DND-41 (cell line): ENCODE results near the gene EXOC3.
A peak's percentile ranks its signal among the peaks of the same experiment; 100 is the strongest.

Experiments used
- ATAC-seq: fragments of 200-7000 bp; cut with Tn5 transposase; 3 replicates; pipeline ENCODE4 v1.9.1; 2021; ENCODE audit warnings: low read depth; ENCODE audit not compliant: insufficient read depth
- DNase-seq: peaks from one replicate; pipeline ENCODE4 v3.0.0-alpha.2; 2020
- H2AFZ ChIP-seq: 2 replicates; pipeline ENCODE4 v1.6.0; 2012; ENCODE audit warnings: low read depth, low read length
- H3K27ac ChIP-seq: 2 replicates; pipeline ENCODE4 v1.5.1; 2012; ENCODE audit warnings: low read length, inconsistent platforms
- H3K27me3 ChIP-seq: fragments of 200-600 bp; sonication (generic); 2 replicates; pipeline ENCODE4 v1.6.0; 2012; ENCODE audit warnings: low read length, mild to moderate bottlenecking, inconsistent platforms; ENCODE audit not compliant: insufficient read depth, poor library complexity
- H3K36me3 ChIP-seq: 2 replicates; pipeline ENCODE4 v1.5.1; 2012; ENCODE audit warnings: low read length, inconsistent platforms; ENCODE audit not compliant: insufficient read depth
- H3K4me1 ChIP-seq: 2 replicates; pipeline ENCODE4 v1.5.1; 2012; ENCODE audit warnings: mild to moderate bottlenecking, low read length; ENCODE audit not compliant: insufficient read depth
- H3K4me2 ChIP-seq: 2 replicates; pipeline ENCODE4 v1.6.0; 2012; ENCODE audit warnings: mild to moderate bottlenecking, moderate library complexity, low read length, inconsistent platforms; ENCODE audit not compliant: insufficient read depth
- H3K4me3 ChIP-seq, 2 experiments: fragments of 200-600 bp in 1 of 2; shearing (Covaris generic) in 1 of 2; 2 replicates each; pipeline ENCODE4 v1.5.1; 2012 to 2016; ENCODE audit warnings: inconsistent platforms in 2 of 2, low read length in 2 of 2, mild to moderate bottlenecking in 2 of 2, low read depth in 1 of 2, moderate library complexity in 1 of 2
- H3K79me2 ChIP-seq: 2 replicates; pipeline ENCODE4 v1.6.0; 2012; ENCODE audit warnings: low read length, inconsistent platforms; ENCODE audit not compliant: insufficient read depth
- H3K9ac ChIP-seq: 2 replicates; pipeline ENCODE4 v1.6.0; 2012; ENCODE audit warnings: low read depth, mild to moderate bottlenecking, inconsistent platforms, low read length, moderate library complexity
- H3K9me3 ChIP-seq: 2 replicates; pipeline ENCODE4 v1.5.1; 2012; ENCODE audit warnings: low read length, moderate library complexity, mild to moderate bottlenecking, inconsistent platforms; ENCODE audit not compliant: insufficient read depth, severe bottlenecking
- H4K20me1 ChIP-seq: 2 replicates; pipeline ENCODE4 v1.6.0; 2012; ENCODE audit warnings: low read length; ENCODE audit not compliant: insufficient read depth
- CTCF ChIP-seq: IDR thresholded peaks from 2 replicates; pipeline ENCODE4 v1.5.1; 2012; ENCODE audit warnings: borderline replicate concordance, low read length, moderate library complexity, mild to moderate bottlenecking; ENCODE audit not compliant: poor library complexity, severe bottlenecking; ENCODE audit errors: extremely low read depth
- EZH2 ChIP-seq: IDR thresholded peaks from 3 replicates; pipeline ENCODE4 v1.6.1; 2012; ENCODE audit warnings: borderline replicate concordance, low read depth, mild to moderate bottlenecking, moderate library complexity, low read length, inconsistent platforms; ENCODE audit not compliant: severe bottlenecking

Gene EXOC3

GRCh38 chr5:469752-470483, 26.9 kb downstream of the EXOC3 start:
- ATAC-seq (no peak), DNase-seq (no peak)
- no peak overlapping the region for H2AFZ ChIP-seq
- H3K9me3 ChIP-seq, result no peaks in the 10 kb centered on the region
- peaks cover 32% of the 10 kb centered on the region for H3K4me1 ChIP-seq
- peak; percentile 10 for TF ChIP-seq CTCF
- no peak for TF ChIP-seq EZH2
- no peaks in the 10 kb centered on the region for H3K27me3 ChIP-seq
- peaks cover 11% of the 10 kb centered on the region for H4K20me1 ChIP-seq
- H3K4me3 ChIP-seq, result no peak overlapping the region
- no peak overlapping the region for H3K27ac ChIP-seq
- H3K9ac ChIP-seq, result no peak overlapping the region; the same call in 1 of the 2 replicates
- peaks cover 35% of the 10 kb centered on the region for H3K79me2 ChIP-seq
- H3K36me3 ChIP-seq, result peaks cover 35% of the 10 kb centered on the region
- peak overlapping the region; percentile 89; the same call in 1 of the 2 replicates for H3K4me2 ChIP-seq

GRCh38 chr5:470961-471749, 28.2 kb downstream of the EXOC3 start:
- H3K4me3 ChIP-seq, result peak overlapping the region in 1 of 2 experiments; percentile 73; a peak in 3 of 4 replicates
- peaks cover 34% of the 10 kb centered on the region for H3K4me1 ChIP-seq
- no peak for TF ChIP-seq EZH2
- TF ChIP-seq CTCF, result no peak
- H3K27me3 ChIP-seq, result no peaks in the 10 kb centered on the region
- ATAC-seq, result no peak
- peak overlapping the region; percentile 100 for H3K9ac ChIP-seq
- H2AFZ ChIP-seq, result no peak overlapping the region
- H3K36me3 ChIP-seq, result peaks cover 23% of the 10 kb centered on the region
- peaks cover 18% of the 10 kb centered on the region for H4K20me1 ChIP-seq
- H3K9me3 ChIP-seq, result no peaks in the 10 kb centered on the region
- H3K4me2 ChIP-seq, result peak overlapping the region; percentile 89
- H3K27ac ChIP-seq, result peak overlapping the region; percentile 94
- H3K79me2 ChIP-seq, result peaks cover 35% of the 10 kb centered on the region
- no peak for DNase-seq

- Histone ChIP-seq H3K79me2 (peaks cover 35% of the 10 kb centered on the region), H3K4me3 (peak overlapping the region; percentile 73 to 84; a peak in 3 of 4 replicates), H3K36me3 (peaks cover 22% of the 10 kb centered on the region), H3K9me3 (no peaks in the 10 kb centered on the region), H3K4me2 (peak overlapping the region; percentile 89), H2AFZ (no peak overlapping the region), H3K27me3 (no peaks in the 10 kb centered on the region), H4K20me1 (peaks cover 23% of the 10 kb centered on the region), H3K9ac (peak overlapping the region; percentile 100), H3K27ac (peak overlapping the region; percentile 94), H3K4me1 (peaks cover 34% of the 10 kb centered on the region)
- no peak for DNase-seq
- TF ChIP-seq EZH2 (no peak), CTCF (no peak)
- ATAC-seq, result no peak
Observed at GRCh38 chr5:471750-472058, 28.7 kb downstream of the EXOC3 start.
